ENCODE results near the gene MRPL52.
"Not testable (repeated sequence)": the region's sequence is repeated elsewhere in the genome, so short reads cannot be mapped to it uniquely, and the experiment has no call there.

MRPL52 gene

GRCh38 chr14:22829661-22830442, at the start of gene MRPL52:
Gene MRPL52, plus strand, starts transcription at chr14:22829887. Its CDS starts 26 bp downstream, at chr14:22829913.
- peak; percentile 77 for DNase-seq

GRCh38 chr14:22780105-22780679, 49.5 kb upstream of the MRPL52 start:
- no peak for DNase-seq

GRCh38 chr14:22780941-22781300, 48.8 kb upstream of the MRPL52 start:
- no peak for DNase-seq

- no peak for DNase-seq
Measured at GRCh38 chr14:22781301-22781991, 48.2 kb upstream of the MRPL52 start.

GRCh38 chr14:22786685-22787084, 43.0 kb upstream of the MRPL52 start:
- no peak for DNase-seq

GRCh38 chr14:22791301-22791700, 38.4 kb upstream of the MRPL52 start:
- no peak for DNase-seq

GRCh38 chr14:22792158-22792557, 37.5 kb upstream of the MRPL52 start:
- no peak for DNase-seq

GRCh38 chr14:22793550-22793949, 36.1 kb upstream of the MRPL52 start:
- DNase-seq, result not testable (repeated sequence)

GRCh38 chr14:22793976-22794375, 35.7 kb upstream of the MRPL52 start:
- DNase-seq, result no peak

- DNase-seq, result no peak
Measured at GRCh38 chr14:22794551-22794951, 35.1 kb upstream of the MRPL52 start.

- DNase-seq, result no peak
Measured at GRCh38 chr14:22796087-22796707, 33.5 kb upstream of the MRPL52 start.

GRCh38 chr14:22797017-22797917, 32.4 kb upstream of the MRPL52 start:
- DNase-seq, result no peak

GRCh38 chr14:22798528-22798927, 31.2 kb upstream of the MRPL52 start:
- DNase-seq, result no peak

GRCh38 chr14:22800346-22800745, 29.3 kb upstream of the MRPL52 start:
- DNase-seq, result no peak

GRCh38 chr14:22801716-22802115, 28.0 kb upstream of the MRPL52 start:
- DNase-seq, result no peak

- DNase-seq, result no peak
Measured at GRCh38 chr14:22802860-22803686, 26.6 kb upstream of the MRPL52 start.

- no peak for DNase-seq
Measured at GRCh38 chr14:22803687-22803974, 26.1 kb upstream of the MRPL52 start.

- not testable (repeated sequence) for DNase-seq
Measured at GRCh38 chr14:22805235-22805634, 24.5 kb upstream of the MRPL52 start.

GRCh38 chr14:22807432-22808087, 22.1 kb upstream of the MRPL52 start:
- no peak for DNase-seq

GRCh38 chr14:22808388-22809209, 21.1 kb upstream of the MRPL52 start:
- DNase-seq, result no peak
